HEK293 (cell line): ENCODE measurements around the gene CACNA1H.

Source experiments
- GLI4 ChIP-seq: fragments of 450-650 bp; formaldehyde crosslinking; IDR thresholded peaks from 2 replicates; pipeline ENCODE4 v1.5.1; 2016; ENCODE audit warnings: missing biosample characterization, missing genetic modification characterization
- KLF9 ChIP-seq: fragments of 450-650 bp; formaldehyde crosslinking; IDR thresholded peaks from 2 replicates; pipeline ENCODE4 v1.5.1; 2016; ENCODE audit warnings: missing biosample characterization, missing genetic modification characterization, low read depth
- ZFP37 ChIP-seq: fragments of 450-650 bp; formaldehyde crosslinking; IDR thresholded peaks from 2 replicates; pipeline ENCODE4 v1.5.1; 2016; ENCODE audit warnings: missing biosample characterization, missing genetic modification characterization
- ZNF184 ChIP-seq: fragments of 450-650 bp; IDR thresholded peaks from 2 replicates; pipeline ENCODE4 v1.5.1; 2018; ENCODE audit warnings: missing biosample characterization, mild to moderate bottlenecking, missing genetic modification characterization
- ZNF274 ChIP-seq, 2 experiments: fragments of 200-500 bp in 1 of 2; fragments of 450-650 bp in 1 of 2; sonication (Bioruptor generic) in 1 of 2; formaldehyde crosslinking in 1 of 2; IDR thresholded peaks; 2 replicates each; pipeline versions ENCODE4 v1.5.1 to v1.6.1; 2014 to 2016; ENCODE audit warnings: borderline replicate concordance in 1 of 2, inconsistent platforms in 1 of 2, low read length in 1 of 2, missing biosample characterization in 1 of 2, missing genetic modification characterization in 1 of 2
- ZNF600 ChIP-seq: fragments of 450-650 bp; formaldehyde crosslinking; IDR thresholded peaks from 2 replicates; pipeline ENCODE4 v1.5.1; 2016; ENCODE audit warnings: missing biosample characterization, missing genetic modification characterization
- ZNF629 ChIP-seq: fragments of 450-650 bp; formaldehyde crosslinking; IDR thresholded peaks from 2 replicates; pipeline ENCODE4 v1.5.1; 2017; ENCODE audit warnings: missing biosample characterization, missing genetic modification characterization
- ZSCAN30 ChIP-seq: fragments of 450-650 bp; IDR thresholded peaks from 2 replicates; pipeline ENCODE4 v1.5.1; 2018; ENCODE audit warnings: missing biosample characterization, mild to moderate bottlenecking, missing genetic modification characterization, moderate library complexity
- TF ChIP-seq, protein P1 (sequence below): fragments of 450-650 bp; formaldehyde crosslinking; IDR thresholded peaks from 2 replicates; pipeline ENCODE4 v1.5.1; 2016; ENCODE audit warnings: missing biosample characterization, missing genetic modification characterization
- TF ChIP-seq, protein P2 (sequence below): fragments of 450-650 bp; formaldehyde crosslinking; IDR thresholded peaks from 2 replicates; pipeline ENCODE4 v1.5.1; 2016; ENCODE audit warnings: missing biosample characterization, missing genetic modification characterization
- TF ChIP-seq, protein P3 (sequence below): fragments of 450-650 bp; formaldehyde crosslinking; IDR thresholded peaks from 2 replicates; pipeline ENCODE4 v1.5.1; 2017; ENCODE audit warnings: missing biosample characterization, missing genetic modification characterization
- TF ChIP-seq, protein P4 (sequence below): fragments of 450-650 bp; formaldehyde crosslinking; IDR thresholded peaks from 2 replicates; pipeline ENCODE4 v1.5.1; 2017; ENCODE audit warnings: missing biosample characterization, missing genetic modification characterization

DNA sequence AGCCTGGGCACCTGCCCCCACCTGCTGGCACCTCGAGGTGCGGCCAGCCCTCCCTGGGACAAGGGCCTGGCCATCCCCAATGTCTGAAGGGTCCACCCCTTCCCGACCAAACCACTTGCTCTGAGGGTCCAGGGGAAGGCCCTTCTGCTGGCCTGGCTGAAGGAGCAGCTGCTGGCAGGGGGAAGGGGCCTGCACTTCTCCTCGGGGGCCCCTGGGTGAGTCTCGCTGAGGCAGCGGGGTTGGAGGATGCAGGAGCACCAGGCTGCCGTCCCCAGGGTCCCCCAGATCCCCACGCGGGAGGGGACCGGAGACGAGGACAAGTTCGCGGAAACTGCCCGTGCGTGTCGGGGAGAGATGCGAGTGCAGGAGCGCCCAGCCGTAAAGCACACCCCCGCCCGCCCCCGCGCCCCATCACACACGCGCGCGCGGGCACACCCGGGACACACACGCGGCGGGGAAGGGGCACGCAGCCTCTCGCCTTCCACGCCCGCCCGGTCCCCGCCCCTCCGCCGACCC is 725 bp upstream of the CACNA1H start:
- TF ChIP-seq, protein P1, sequence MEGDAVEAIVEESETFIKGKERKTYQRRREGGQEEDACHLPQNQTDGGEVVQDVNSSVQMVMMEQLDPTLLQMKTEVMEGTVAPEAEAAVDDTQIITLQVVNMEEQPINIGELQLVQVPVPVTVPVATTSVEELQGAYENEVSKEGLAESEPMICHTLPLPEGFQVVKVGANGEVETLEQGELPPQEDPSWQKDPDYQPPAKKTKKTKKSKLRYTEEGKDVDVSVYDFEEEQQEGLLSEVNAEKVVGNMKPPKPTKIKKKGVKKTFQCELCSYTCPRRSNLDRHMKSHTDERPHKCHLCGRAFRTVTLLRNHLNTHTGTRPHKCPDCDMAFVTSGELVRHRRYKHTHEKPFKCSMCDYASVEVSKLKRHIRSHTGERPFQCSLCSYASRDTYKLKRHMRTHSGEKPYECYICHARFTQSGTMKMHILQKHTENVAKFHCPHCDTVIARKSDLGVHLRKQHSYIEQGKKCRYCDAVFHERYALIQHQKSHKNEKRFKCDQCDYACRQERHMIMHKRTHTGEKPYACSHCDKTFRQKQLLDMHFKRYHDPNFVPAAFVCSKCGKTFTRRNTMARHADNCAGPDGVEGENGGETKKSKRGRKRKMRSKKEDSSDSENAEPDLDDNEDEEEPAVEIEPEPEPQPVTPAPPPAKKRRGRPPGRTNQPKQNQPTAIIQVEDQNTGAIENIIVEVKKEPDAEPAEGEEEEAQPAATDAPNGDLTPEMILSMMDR (tag by site-specific recombination), result no peak
- TF ChIP-seq ZNF184 (no peak), ZSCAN30 (tag by site-specific recombination) (no peak), ZNF274 (IDR thresholded peaks at IDR 0.05; ENCODE audit: low read length) (no peak), ZNF274 (tag by site-specific recombination; IDR thresholded peaks at IDR 0.05; ENCODE audit: borderline replicate concordance) (no peak), GLI4 (tag by site-specific recombination) (no peak), ZNF629 (tag by site-specific recombination) (no peak), ZNF600 (tag by site-specific recombination) (no peak), KLF9 (0 out of 2 replicates have a peak, but pooled peaks have one; percentile 12), ZFP37 (tag by site-specific recombination) (no peak)
- TF ChIP-seq, protein P2, sequence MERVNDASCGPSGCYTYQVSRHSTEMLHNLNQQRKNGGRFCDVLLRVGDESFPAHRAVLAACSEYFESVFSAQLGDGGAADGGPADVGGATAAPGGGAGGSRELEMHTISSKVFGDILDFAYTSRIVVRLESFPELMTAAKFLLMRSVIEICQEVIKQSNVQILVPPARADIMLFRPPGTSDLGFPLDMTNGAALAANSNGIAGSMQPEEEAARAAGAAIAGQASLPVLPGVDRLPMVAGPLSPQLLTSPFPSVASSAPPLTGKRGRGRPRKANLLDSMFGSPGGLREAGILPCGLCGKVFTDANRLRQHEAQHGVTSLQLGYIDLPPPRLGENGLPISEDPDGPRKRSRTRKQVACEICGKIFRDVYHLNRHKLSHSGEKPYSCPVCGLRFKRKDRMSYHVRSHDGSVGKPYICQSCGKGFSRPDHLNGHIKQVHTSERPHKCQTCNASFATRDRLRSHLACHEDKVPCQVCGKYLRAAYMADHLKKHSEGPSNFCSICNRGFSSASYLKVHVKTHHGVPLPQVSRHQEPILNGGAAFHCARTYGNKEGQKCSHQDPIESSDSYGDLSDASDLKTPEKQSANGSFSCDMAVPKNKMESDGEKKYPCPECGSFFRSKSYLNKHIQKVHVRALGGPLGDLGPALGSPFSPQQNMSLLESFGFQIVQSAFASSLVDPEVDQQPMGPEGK (tag by site-specific recombination), result peak; percentile 84
- TF ChIP-seq, protein P3, sequence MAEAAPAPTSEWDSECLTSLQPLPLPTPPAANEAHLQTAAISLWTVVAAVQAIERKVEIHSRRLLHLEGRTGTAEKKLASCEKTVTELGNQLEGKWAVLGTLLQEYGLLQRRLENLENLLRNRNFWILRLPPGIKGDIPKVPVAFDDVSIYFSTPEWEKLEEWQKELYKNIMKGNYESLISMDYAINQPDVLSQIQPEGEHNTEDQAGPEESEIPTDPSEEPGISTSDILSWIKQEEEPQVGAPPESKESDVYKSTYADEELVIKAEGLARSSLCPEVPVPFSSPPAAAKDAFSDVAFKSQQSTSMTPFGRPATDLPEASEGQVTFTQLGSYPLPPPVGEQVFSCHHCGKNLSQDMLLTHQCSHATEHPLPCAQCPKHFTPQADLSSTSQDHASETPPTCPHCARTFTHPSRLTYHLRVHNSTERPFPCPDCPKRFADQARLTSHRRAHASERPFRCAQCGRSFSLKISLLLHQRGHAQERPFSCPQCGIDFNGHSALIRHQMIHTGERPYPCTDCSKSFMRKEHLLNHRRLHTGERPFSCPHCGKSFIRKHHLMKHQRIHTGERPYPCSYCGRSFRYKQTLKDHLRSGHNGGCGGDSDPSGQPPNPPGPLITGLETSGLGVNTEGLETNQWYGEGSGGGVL (tag by site-specific recombination), result no peak
- TF ChIP-seq, protein P4, sequence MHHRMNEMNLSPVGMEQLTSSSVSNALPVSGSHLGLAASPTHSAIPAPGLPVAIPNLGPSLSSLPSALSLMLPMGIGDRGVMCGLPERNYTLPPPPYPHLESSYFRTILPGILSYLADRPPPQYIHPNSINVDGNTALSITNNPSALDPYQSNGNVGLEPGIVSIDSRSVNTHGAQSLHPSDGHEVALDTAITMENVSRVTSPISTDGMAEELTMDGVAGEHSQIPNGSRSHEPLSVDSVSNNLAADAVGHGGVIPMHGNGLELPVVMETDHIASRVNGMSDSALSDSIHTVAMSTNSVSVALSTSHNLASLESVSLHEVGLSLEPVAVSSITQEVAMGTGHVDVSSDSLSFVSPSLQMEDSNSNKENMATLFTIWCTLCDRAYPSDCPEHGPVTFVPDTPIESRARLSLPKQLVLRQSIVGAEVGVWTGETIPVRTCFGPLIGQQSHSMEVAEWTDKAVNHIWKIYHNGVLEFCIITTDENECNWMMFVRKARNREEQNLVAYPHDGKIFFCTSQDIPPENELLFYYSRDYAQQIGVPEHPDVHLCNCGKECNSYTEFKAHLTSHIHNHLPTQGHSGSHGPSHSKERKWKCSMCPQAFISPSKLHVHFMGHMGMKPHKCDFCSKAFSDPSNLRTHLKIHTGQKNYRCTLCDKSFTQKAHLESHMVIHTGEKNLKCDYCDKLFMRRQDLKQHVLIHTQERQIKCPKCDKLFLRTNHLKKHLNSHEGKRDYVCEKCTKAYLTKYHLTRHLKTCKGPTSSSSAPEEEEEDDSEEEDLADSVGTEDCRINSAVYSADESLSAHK (tag by site-specific recombination), result no peak
